D721Med (cell line): ENCODE measurements around the gene CEP170.

ENCODE experiments used
- DNase-seq: peaks from one replicate; pipeline ENCODE4 v3.0.0; 2011; ENCODE audit warnings: low spot score; ENCODE audit not compliant: insufficient read length
- FAIRE-seq: peaks from 2 replicates; lab custom pipeline; 2011; peaks lifted over from hg19 to GRCh38; lab: Jason Lieb, UNC
- CTCF ChIP-seq: IDR thresholded peaks from 2 replicates; pipeline ENCODE4 v1.5.1; 2012; ENCODE audit warnings: mild to moderate bottlenecking, control low read depth; ENCODE audit not compliant: insufficient read depth; ENCODE audit errors: missing control alignments

CEP170 gene

GRCh38 chr1:243260221-243260880 lies 5.3 kb upstream of the CEP170 start:
- no peak for TF ChIP-seq CTCF
- DNase-seq (no peak), FAIRE-seq (no peak)

GRCh38 chr1:243258731-243259130 lies 3.6 kb upstream of the CEP170 start:
- TF ChIP-seq CTCF: no peak
- FAIRE-seq (no peak), DNase-seq (no peak)

- no peak for FAIRE-seq
Observed at GRCh38 chr1:243257189-243257588, 2.1 kb upstream of the CEP170 start.

GRCh38 chr1:243256590-243256989 lies 1.5 kb upstream of the CEP170 start:
- no peak for TF ChIP-seq CTCF
- DNase-seq (no peak), FAIRE-seq (peak; percentile 48)

More at GRCh38 chr1:243257189-243257588, 2.1 kb upstream of the CEP170 start:
- DNase-seq: no peak
- TF ChIP-seq CTCF: no peak

GRCh38 chr1:243255791-243256512 lies 871 bp upstream of the CEP170 start, which contains the start of gene SDCCAG8:
Gene SDCCAG8, plus strand, starts transcription at chr1:243256041. Its CDS starts 133 bp downstream, at chr1:243256174.
- DNase-seq: peak; percentile 73
- peak; percentile 61 for FAIRE-seq
- no peak for TF ChIP-seq CTCF

GRCh38 chr1:243254233-243254926 lies 701 bp downstream of the CEP170 start:
- TF ChIP-seq CTCF: no peak
- DNase-seq: no peak
- FAIRE-seq: no peak

GRCh38 chr1:243253926-243254232 lies 1.2 kb downstream of the CEP170 start:
- no peak for DNase-seq
- TF ChIP-seq CTCF: no peak
- FAIRE-seq: peak; percentile 44
